ENCODE results near the gene USH2A. TPM values are rescaled to one million over a fixed set of nuclear protein-coding genes. Genes with fewer than 3 reads are reported as not detected.

Gene USH2A
- polyA plus RNA-seq, 1 of the 3 experiments (the other 2 are of a cell fraction), result under 0.01 TPM

DNA sequence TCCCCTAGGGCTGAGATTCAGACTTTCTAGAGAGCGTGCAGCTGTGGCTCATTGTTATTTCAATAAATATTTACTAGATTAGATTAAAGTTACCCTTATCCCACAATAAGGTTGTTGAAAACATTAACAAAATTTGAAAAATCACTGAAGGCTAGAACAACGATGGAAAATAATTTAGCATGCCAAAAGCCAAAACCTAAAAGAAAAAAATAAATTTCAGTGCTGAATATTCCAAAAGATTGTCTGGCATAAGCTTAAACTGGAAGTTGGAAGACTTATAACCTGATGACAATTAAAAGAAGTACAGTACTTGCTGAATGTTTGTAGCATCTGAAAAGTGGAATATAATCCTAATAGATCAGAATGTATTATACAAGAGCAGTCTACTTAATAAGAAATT lies 221.3 kb downstream of the USH2A start:
- H3K4me1 ChIP-seq (ENCODE audit: control insufficient read depth in 1 of 2, insufficient read depth in 2 of 2, low read depth in 1 of 2, low read length in 1 of 2), result no peaks in the 10 kb centered on the region; a peak in 1 of 4 replicates
- 44% methylated on average over 2 of the region's 2 CpGs for WGBS (ENCODE audit: low lambda C conversion rate)
- no peaks in the 10 kb centered on the region for H3K36me3 ChIP-seq (replicated peaks in 1 of 2; ENCODE audit: control insufficient read depth in 1 of 2, insufficient read depth in 2 of 2, low read length in 1 of 2)
- H3K79me2 ChIP-seq (ENCODE audit: insufficient read depth), result no peaks in the 10 kb centered on the region
- H4K20me1 ChIP-seq (ENCODE audit: insufficient read depth), result no peaks in the 10 kb centered on the region
- no peaks in the 10 kb centered on the region for H3F3A ChIP-seq (replicated peaks; ENCODE audit: insufficient read depth)
- TF ChIP-seq MXI1 (IDR thresholded peaks at IDR 0.05; ENCODE audit: low read depth, low read length) (no peak), EZH2phosphoT487 (IDR thresholded peaks at IDR 0.05; ENCODE audit: borderline replicate concordance, low read depth) (no peak), FOXM1 (IDR thresholded peaks at IDR 0.05; ENCODE audit: low read depth) (no peak), JUND (IDR thresholded peaks at IDR 0.05) (no peak), TEAD4 (IDR thresholded peaks at IDR 0.05; ENCODE audit: borderline replicate concordance, insufficient read depth) (no peak), RFX5 (IDR thresholded peaks at IDR 0.05; ENCODE audit: low read length) (no peak), TCF12 (IDR thresholded peaks at IDR 0.05) (no peak), NFIC (IDR thresholded peaks at IDR 0.05; ENCODE audit: borderline replicate concordance) (no peak), YY1 (IDR thresholded peaks at IDR 0.05; ENCODE audit: low read depth) (no peak), FOSL2 (IDR thresholded peaks at IDR 0.05; ENCODE audit: borderline replicate concordance, low read depth) (no peak), POLR2AphosphoS5 (IDR thresholded peaks at IDR 0.05; ENCODE audit: low read depth, low read length) (no peak), USF1 (IDR thresholded peaks at IDR 0.05; ENCODE audit: borderline replicate concordance, low read depth) (no peak), PBX3 (IDR thresholded peaks at IDR 0.05) (no peak), ZBTB33 (IDR thresholded peaks at IDR 0.05; ENCODE audit: borderline replicate concordance, low read depth) (no peak)
- TF ChIP-seq, protein P1, sequence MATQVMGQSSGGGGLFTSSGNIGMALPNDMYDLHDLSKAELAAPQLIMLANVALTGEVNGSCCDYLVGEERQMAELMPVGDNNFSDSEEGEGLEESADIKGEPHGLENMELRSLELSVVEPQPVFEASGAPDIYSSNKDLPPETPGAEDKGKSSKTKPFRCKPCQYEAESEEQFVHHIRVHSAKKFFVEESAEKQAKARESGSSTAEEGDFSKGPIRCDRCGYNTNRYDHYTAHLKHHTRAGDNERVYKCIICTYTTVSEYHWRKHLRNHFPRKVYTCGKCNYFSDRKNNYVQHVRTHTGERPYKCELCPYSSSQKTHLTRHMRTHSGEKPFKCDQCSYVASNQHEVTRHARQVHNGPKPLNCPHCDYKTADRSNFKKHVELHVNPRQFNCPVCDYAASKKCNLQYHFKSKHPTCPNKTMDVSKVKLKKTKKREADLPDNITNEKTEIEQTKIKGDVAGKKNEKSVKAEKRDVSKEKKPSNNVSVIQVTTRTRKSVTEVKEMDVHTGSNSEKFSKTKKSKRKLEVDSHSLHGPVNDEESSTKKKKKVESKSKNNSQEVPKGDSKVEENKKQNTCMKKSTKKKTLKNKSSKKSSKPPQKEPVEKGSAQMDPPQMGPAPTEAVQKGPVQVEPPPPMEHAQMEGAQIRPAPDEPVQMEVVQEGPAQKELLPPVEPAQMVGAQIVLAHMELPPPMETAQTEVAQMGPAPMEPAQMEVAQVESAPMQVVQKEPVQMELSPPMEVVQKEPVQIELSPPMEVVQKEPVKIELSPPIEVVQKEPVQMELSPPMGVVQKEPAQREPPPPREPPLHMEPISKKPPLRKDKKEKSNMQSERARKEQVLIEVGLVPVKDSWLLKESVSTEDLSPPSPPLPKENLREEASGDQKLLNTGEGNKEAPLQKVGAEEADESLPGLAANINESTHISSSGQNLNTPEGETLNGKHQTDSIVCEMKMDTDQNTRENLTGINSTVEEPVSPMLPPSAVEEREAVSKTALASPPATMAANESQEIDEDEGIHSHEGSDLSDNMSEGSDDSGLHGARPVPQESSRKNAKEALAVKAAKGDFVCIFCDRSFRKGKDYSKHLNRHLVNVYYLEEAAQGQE (IDR thresholded peaks at IDR 0.05; ENCODE audit: low read depth, low read length), result no peak
- ChIA-PET CTCF (interaction anchor here (2.3 kb wide), 1 partner anchor 19 kb away, joined by 10 read pairs; no protein-coding TSS in a partner anchor), POLR2A (no interaction called here)
- no peak overlapping the region for H3K4me2 ChIP-seq
- no peak overlapping the region for H2AFZ ChIP-seq (ENCODE audit: low read depth)
- no peaks in the 10 kb centered on the region for H3K9me2 ChIP-seq
- no peaks in the 10 kb centered on the region for H3K9me3 ChIP-seq
- H3K9ac ChIP-seq, result no peak overlapping the region
- H3K27me3 ChIP-seq (ENCODE audit: insufficient read depth), result no peaks in the 10 kb centered on the region
- no peak overlapping the region for H3K27ac ChIP-seq (ENCODE audit: low read depth in 2 of 2, low read length in 1 of 2)
- H3K4me3 ChIP-seq (ENCODE audit: low read depth in 2 of 2, low read length in 1 of 2), result no peak overlapping the region
- no peak for DNase-seq
